ENCODE measurements around the gene TLE3. TPM values are rescaled to one million over a fixed set of nuclear protein-coding genes. Genes with fewer than 3 reads are reported as not detected.

TLE3 gene
- total and polyA plus RNA-seq, 2 of the 13 experiments (the other 11 are each of a cell fraction or from before 2014, with no cell fraction given), result 11.9 to 13.8 TPM

DNA sequence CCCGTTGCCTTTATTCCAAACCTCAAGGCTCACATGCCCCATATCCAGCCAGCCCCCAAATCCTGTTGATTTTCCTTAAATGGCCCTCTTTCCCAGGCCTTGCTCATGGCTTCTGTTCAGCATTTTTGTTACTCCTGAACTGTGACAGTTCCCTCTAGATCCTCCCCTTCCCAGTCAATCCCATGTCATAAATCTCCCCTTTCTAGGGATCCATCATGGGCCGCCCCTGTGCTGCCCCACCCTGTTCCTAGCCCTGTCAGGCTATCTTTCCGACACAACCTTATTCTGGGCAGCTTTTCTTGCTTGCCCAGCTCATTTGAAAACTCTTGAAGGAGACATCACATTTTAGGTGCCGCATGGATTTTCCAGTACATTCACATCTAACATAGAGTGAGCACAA, 84.8 kb downstream of the TLE3 start (continued):
- TF ChIP-seq, protein P1, sequence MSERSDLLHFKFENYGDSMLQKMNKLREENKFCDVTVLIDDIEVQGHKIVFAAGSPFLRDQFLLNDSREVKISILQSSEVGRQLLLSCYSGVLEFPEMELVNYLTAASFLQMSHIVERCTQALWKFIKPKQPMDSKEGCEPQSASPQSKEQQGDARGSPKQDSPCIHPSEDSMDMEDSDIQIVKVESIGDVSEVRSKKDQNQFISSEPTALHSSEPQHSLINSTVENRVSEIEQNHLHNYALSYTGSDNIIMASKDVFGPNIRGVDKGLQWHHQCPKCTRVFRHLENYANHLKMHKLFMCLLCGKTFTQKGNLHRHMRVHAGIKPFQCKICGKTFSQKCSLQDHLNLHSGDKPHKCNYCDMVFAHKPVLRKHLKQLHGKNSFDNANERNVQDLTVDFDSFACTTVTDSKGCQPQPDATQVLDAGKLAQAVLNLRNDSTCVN (CRISPR knock-in tag; IDR thresholded peaks at IDR 0.05; ENCODE audit: borderline replicate concordance), result no peak
- TF ChIP-seq DNMT1 (CRISPR knock-in tag; IDR thresholded peaks at IDR 0.05), result no peak
- no peak for TF ChIP-seq SMARCC2 (IDR thresholded peaks at IDR 0.05)
- TF ChIP-seq ZNF549 (CRISPR knock-in tag; IDR thresholded peaks at IDR 0.05), result no peak
- no peak for TF ChIP-seq ZNF282 (IDR thresholded peaks at IDR 0.05; ENCODE audit: partially characterized antibody)
- TF ChIP-seq, protein P2, sequence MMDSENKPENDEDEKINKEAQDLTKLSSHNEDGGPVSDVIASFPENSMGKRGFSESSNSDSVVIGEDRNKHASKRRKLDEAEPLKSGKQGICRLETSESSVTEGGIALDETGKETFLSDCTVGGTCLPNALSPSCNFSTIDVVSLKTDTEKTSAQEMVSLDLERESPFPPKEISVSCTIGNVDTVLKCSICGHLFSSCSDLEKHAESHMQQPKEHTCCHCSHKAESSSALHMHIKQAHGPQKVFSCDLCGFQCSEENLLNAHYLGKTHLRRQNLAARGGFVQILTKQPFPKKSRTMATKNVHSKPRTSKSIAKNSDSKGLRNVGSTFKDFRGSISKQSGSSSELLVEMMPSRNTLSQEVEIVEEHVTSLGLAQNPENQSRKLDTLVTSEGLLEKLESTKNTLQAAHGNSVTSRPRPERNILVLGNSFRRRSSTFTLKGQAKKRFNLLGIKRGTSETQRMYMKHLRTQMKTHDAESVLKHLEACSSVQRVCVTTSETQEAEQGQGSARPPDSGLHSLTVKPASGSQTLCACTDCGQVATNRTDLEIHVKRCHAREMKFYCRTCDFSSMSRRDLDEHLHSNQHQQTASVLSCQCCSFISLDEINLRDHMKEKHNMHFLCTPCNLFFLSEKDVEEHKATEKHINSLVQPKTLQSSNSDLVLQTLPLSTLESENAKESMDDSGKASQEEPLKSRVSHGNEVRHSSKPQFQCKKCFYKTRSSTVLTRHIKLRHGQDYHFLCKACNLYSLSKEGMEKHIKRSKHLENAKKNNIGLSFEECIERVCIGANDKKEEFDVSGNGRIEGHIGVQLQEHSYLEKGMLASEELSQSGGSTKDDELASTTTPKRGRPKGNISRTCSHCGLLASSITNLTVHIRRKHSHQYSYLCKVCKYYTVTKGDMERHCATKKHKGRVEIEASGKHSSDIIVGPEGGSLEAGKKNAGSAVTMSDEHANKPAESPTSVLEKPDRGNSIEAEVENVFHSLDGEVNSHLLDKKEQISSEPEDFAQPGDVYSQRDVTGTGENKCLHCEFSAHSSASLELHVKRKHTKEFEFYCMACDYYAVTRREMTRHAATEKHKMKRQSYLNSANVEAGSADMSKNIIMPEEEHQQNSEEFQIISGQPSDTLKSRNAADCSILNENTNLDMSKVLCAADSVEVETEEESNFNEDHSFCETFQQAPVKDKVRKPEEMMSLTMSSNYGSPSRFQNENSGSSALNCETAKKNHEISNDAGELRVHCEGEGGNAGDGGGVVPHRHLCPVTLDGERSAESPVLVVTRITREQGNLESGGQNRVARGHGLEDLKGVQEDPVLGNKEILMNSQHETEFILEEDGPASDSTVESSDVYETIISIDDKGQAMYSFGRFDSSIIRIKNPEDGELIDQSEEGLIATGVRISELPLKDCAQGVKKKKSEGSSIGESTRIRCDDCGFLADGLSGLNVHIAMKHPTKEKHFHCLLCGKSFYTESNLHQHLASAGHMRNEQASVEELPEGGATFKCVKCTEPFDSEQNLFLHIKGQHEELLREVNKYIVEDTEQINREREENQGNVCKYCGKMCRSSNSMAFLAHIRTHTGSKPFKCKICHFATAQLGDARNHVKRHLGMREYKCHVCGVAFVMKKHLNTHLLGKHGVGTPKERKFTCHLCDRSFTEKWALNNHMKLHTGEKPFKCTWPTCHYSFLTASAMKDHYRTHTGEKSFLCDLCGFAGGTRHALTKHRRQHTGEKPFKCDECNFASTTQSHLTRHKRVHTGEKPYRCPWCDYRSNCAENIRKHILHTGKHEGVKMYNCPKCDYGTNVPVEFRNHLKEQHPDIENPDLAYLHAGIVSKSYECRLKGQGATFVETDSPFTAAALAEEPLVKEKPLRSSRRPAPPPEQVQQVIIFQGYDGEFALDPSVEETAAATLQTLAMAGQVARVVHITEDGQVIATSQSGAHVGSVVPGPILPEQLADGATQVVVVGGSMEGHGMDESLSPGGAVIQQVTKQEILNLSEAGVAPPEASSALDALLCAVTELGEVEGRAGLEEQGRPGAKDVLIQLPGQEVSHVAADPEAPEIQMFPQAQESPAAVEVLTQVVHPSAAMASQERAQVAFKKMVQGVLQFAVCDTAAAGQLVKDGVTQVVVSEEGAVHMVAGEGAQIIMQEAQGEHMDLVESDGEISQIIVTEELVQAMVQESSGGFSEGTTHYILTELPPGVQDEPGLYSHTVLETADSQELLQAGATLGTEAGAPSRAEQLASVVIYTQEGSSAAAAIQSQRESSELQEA (CRISPR knock-in tag; IDR thresholded peaks at IDR 0.05; ENCODE audit: not compliant biosample characterization), result no peak
- TF ChIP-seq, protein P3, sequence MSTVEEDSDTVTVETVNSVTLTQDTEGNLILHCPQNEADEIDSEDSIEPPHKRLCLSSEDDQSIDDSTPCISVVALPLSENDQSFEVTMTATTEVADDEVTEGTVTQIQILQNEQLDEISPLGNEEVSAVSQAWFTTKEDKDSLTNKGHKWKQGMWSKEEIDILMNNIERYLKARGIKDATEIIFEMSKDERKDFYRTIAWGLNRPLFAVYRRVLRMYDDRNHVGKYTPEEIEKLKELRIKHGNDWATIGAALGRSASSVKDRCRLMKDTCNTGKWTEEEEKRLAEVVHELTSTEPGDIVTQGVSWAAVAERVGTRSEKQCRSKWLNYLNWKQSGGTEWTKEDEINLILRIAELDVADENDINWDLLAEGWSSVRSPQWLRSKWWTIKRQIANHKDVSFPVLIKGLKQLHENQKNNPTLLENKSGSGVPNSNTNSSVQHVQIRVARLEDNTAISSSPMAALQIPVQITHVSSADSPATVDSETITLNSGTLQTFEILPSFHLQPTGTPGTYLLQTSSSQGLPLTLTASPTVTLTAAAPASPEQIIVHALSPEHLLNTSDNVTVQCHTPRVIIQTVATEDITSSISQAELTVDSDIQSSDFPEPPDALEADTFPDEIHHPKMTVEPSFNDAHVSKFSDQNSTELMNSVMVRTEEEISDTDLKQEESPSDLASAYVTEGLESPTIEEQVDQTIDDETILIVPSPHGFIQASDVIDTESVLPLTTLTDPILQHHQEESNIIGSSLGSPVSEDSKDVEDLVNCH (CRISPR knock-in tag; IDR thresholded peaks at IDR 0.05), result no peak
- TF ChIP-seq ELF1 (CRISPR knock-in tag; IDR thresholded peaks at IDR 0.05), result no peak
